Duodenal mucosa (tissue), 2 donors: ENCODE results near the gene DTX3.
"Not testable (repeated sequence)": the region's sequence is repeated elsewhere in the genome, so short reads cannot be mapped to it uniquely, and the experiment has no call there.

Source experiments
- H3K27ac ChIP-seq: one replicate; pipeline ENCODE4 v1.7.0; 2013; ENCODE audit warnings: low read depth, low read length
- H3K27me3 ChIP-seq, 2 donors: one replicate each; pipeline ENCODE4 v1.7.0; 2013; ENCODE audit warnings: low read length in 2 of 2, control low read depth in 1 of 2; ENCODE audit not compliant: insufficient read depth in 2 of 2, control insufficient read depth in 1 of 2
- H3K36me3 ChIP-seq, 2 donors: one replicate each; pipeline ENCODE4 v1.7.0; 2013; ENCODE audit warnings: low read length in 2 of 2, control low read depth in 1 of 2; ENCODE audit not compliant: insufficient read depth in 2 of 2, control insufficient read depth in 1 of 2
- H3K4me1 ChIP-seq, 2 donors: one replicate each; pipeline ENCODE4 v1.7.0; 2013; ENCODE audit warnings: low read length in 2 of 2, control low read depth in 1 of 2; ENCODE audit not compliant: insufficient read depth in 2 of 2, control insufficient read depth in 1 of 2
- H3K4me3 ChIP-seq, 2 donors: one replicate each; pipeline ENCODE4 v1.7.0; 2013; ENCODE audit warnings: low read length in 2 of 2, low read depth in 1 of 2
- H3K9ac ChIP-seq, 2 donors: one replicate each; pipeline ENCODE4 v1.7.0; 2013; ENCODE audit warnings: low read length in 2 of 2, low read depth in 1 of 2
- H3K9me3 ChIP-seq, 2 donors: one replicate each; pipeline ENCODE4 v1.7.0; 2013; ENCODE audit warnings: low read length in 2 of 2, control low read depth in 1 of 2; ENCODE audit not compliant: control insufficient read depth in 1 of 2

The DTX3 gene

DNA sequence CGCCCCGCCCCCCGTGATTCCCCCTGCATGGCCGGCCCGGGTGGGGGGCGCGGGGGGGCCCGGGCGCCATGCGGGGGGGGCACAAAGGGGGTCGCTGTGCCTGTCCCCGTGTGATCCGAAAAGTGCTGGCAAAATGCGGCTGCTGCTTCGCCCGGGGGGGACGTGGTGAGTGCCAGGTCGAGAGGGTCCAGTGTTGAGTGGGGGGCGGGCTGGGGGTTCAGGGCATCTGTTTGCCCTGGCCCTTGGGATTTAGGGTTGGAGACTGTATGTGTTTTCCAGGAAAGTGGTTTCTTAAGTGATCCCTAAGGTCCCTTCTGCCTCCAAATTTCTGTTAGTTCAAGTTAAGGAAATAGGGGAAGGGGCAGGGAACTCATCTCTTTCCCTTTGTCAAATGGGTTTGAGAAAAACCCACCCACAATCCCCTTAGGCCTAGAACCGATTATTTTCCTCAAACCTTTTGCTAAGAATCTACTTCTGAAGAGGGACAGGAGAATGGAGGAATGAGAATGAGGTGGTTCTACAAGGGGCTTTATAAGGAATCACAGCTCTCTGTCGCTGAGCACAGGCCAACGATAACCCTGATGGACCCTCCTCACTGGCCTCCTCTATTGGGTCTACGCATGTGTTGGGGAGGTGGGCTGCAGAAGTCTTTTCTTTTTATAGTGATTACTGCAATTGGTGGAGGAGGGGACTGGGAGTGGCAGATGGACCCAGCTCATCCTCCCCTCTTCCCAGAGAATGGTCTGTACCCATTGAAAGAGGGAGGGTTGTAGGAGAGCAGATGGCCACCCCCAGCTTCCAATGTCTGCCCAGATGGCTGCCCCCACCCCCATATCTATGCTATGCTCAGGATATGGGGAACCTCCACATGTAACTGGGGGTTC lies 7.4 kb downstream of the DTX3 start:
- Histone ChIP-seq H3K27ac (no peak overlapping the region), H3K9me3 (no peaks in the 10 kb centered on the region), H3K4me1 (peaks cover 0 to 8% of the 10 kb centered on the region in 2 donors), H3K27me3 (peaks cover 37 to 52% of the 10 kb centered on the region in 2 donors), H3K36me3 (no peaks in the 10 kb centered on the region), H3K4me3 (no peak overlapping the region), H3K9ac (no peak overlapping the region)

DNA sequence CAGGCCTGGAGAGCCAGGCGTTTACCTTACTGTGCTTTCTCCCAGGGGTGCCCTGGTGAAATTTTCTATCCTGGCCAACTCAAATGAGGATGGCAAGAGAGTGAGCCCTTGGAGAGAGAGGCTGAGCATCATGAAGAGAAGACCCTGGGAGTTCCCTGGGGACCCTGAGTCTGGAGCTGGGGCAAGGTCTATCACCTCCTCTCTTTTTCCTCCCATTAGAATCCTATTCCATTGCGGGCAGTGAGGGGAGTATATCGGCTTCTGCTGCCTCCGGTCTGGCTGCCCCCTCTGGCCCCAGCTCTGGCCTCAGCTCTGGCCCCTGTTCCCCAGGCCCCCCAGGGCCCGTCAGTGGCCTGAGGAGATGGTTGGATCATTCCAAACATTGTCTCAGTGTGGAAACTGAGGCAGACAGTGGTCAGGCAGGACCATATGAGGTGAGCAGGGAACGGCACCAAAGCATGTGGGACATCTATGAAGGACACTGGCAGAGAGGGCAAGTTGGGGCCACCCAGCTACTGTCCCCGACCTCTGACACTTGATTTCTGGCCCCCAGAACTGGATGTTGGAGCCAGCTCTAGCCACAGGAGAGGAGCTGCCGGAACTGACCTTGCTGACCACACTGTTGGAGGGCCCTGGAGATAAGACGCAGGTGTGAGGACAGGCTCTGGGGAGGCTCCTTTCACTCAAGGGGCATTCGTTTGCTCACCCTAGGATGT lies 8.2 kb downstream of the DTX3 start:
- no peak overlapping the region for H3K4me3 ChIP-seq
- H3K9ac ChIP-seq, result no peak overlapping the region
- no peak overlapping the region for H3K27ac ChIP-seq
- peaks cover 0 to 8% of the 10 kb centered on the region in 2 donors for H3K4me1 ChIP-seq
- no peaks in the 10 kb centered on the region for H3K9me3 ChIP-seq
- H3K27me3 ChIP-seq, result peaks cover 41 to 58% of the 10 kb centered on the region in 2 donors
- H3K36me3 ChIP-seq, result no peaks in the 10 kb centered on the region

GRCh38 chr12:57613427-57614109 lies 8.9 kb downstream of the DTX3 start:
- Histone ChIP-seq H3K36me3 (no peaks in the 10 kb centered on the region), H3K4me3 (no peak overlapping the region), H3K27me3 (peaks cover 44 to 62% of the 10 kb centered on the region in 2 donors), H3K9ac (no peak overlapping the region), H3K4me1 (peaks cover 0 to 8% of the 10 kb centered on the region in 2 donors), H3K27ac (no peak overlapping the region), H3K9me3 (no peaks in the 10 kb centered on the region)

- no peak overlapping the region for H3K4me3 ChIP-seq
- peaks cover 0 to 12% of the 10 kb centered on the region in 2 donors for H3K4me1 ChIP-seq
- no peak overlapping the region for H3K9ac ChIP-seq
- H3K27me3 ChIP-seq, result peaks cover 47 to 68% of the 10 kb centered on the region in 2 donors
- H3K27ac ChIP-seq, result no peak overlapping the region
- H3K9me3 ChIP-seq, result no peaks in the 10 kb centered on the region
- H3K36me3 ChIP-seq, result no peaks in the 10 kb centered on the region
These were observed 9.7 kb downstream of the DTX3 start for GRCh38 chr12:57614178-57614947.

- no peaks in the 10 kb centered on the region for H3K9me3 ChIP-seq
- no peaks in the 10 kb centered on the region for H3K36me3 ChIP-seq
- peaks cover 54 to 75% of the 10 kb centered on the region in 2 donors for H3K27me3 ChIP-seq
- H3K9ac ChIP-seq, result no peak overlapping the region
- peaks cover 4 to 18% of the 10 kb centered on the region in 2 donors for H3K4me1 ChIP-seq
- no peak overlapping the region for H3K4me3 ChIP-seq
- H3K27ac ChIP-seq, result no peak overlapping the region
These were observed 10.4 kb downstream of the DTX3 start for GRCh38 chr12:57614948-57615500.

- Histone ChIP-seq H3K4me1 (peaks cover 4 to 15% of the 10 kb centered on the region in 2 donors), H3K9ac (no peak overlapping the region), H3K9me3 (no peaks in the 10 kb centered on the region), H3K27me3 (peaks cover 56 to 76% of the 10 kb centered on the region in 2 donors), H3K27ac (no peak overlapping the region), H3K4me3 (no peak overlapping the region), H3K36me3 (no peaks in the 10 kb centered on the region)
These were observed 11.0 kb downstream of the DTX3 start for GRCh38 chr12:57615637-57616036.

- Histone ChIP-seq H3K36me3 (no peaks in the 10 kb centered on the region), H3K9me3 (no peaks in the 10 kb centered on the region), H3K27me3 (peaks cover 61 to 80% of the 10 kb centered on the region in 2 donors), H3K4me3 (no peak overlapping the region), H3K4me1 (peaks cover 12 to 19% of the 10 kb centered on the region in 2 donors), H3K27ac (no peak overlapping the region), H3K9ac (no peak overlapping the region)
These were observed 11.9 kb downstream of the DTX3 start for GRCh38 chr12:57616383-57617101.

DNA sequence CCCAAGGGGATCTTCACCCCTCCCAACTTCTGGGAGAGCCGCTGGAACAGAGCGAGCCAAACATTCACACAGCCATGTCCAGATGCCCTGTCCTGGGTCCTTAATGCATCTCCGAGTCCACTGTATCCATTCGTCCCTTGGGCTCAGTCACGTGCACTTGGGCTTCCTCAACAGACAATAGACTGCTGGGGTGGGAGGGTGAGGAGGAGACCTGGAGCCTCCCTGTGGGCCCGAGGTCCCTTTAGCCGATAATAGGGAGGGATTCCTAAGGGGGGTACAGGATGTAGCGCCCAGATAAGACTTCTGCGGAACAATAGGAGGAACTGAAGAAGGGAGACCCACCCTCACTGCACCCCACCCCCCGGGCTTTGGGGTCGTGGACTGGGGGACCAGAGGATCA lies 13.3 kb downstream of the DTX3 start:
- H3K9me3 ChIP-seq, result no peaks in the 10 kb centered on the region
- H3K27ac ChIP-seq, result no peak overlapping the region
- no peak overlapping the region for H3K4me3 ChIP-seq
- H3K36me3 ChIP-seq, result no peaks in the 10 kb centered on the region
- H3K4me1 ChIP-seq, result peaks cover 14 to 23% of the 10 kb centered on the region in 2 donors
- no peak overlapping the region for H3K9ac ChIP-seq
- peaks cover 67 to 82% of the 10 kb centered on the region in 2 donors for H3K27me3 ChIP-seq

GRCh38 chr12:57618431-57618830 lies 13.8 kb downstream of the DTX3 start:
- H3K9ac ChIP-seq, H3K4me3 ChIP-seq, H3K36me3 ChIP-seq, H3K27ac ChIP-seq, H3K9me3 ChIP-seq: not testable (repeated sequence)
- Histone ChIP-seq H3K27me3 (peaks cover 65 to 80% of the 10 kb centered on the region in 2 donors), H3K4me1 (peaks cover 14 to 23% of the 10 kb centered on the region in 2 donors)
